ENCODE data around the gene PRR12.

DNA sequence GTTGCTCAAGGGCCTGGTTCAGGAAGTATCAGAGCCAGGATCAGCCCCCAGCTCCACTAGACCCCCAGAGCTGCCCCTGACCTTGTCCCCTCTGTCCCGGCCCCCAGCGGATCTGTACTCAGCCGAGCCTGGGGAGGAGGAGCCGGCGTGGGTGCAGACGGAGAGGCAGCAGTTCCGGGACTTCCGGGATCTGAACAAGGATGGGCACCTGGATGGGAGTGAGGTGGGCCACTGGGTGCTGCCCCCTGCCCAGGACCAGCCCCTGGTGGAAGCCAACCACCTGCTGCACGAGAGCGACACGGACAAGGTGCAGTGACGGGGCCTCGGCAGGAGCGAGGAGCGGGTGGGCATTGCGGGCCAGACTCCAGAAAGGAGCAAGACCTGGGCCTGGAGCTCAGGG lies 48.5 kb upstream of the PRR12 start:
- TF ChIP-seq, protein P1, sequence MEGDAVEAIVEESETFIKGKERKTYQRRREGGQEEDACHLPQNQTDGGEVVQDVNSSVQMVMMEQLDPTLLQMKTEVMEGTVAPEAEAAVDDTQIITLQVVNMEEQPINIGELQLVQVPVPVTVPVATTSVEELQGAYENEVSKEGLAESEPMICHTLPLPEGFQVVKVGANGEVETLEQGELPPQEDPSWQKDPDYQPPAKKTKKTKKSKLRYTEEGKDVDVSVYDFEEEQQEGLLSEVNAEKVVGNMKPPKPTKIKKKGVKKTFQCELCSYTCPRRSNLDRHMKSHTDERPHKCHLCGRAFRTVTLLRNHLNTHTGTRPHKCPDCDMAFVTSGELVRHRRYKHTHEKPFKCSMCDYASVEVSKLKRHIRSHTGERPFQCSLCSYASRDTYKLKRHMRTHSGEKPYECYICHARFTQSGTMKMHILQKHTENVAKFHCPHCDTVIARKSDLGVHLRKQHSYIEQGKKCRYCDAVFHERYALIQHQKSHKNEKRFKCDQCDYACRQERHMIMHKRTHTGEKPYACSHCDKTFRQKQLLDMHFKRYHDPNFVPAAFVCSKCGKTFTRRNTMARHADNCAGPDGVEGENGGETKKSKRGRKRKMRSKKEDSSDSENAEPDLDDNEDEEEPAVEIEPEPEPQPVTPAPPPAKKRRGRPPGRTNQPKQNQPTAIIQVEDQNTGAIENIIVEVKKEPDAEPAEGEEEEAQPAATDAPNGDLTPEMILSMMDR (IDR thresholded peaks at IDR 0.05; ENCODE audit: low read depth, low read length, missing input control) = no peak
- TF ChIP-seq, protein P2, sequence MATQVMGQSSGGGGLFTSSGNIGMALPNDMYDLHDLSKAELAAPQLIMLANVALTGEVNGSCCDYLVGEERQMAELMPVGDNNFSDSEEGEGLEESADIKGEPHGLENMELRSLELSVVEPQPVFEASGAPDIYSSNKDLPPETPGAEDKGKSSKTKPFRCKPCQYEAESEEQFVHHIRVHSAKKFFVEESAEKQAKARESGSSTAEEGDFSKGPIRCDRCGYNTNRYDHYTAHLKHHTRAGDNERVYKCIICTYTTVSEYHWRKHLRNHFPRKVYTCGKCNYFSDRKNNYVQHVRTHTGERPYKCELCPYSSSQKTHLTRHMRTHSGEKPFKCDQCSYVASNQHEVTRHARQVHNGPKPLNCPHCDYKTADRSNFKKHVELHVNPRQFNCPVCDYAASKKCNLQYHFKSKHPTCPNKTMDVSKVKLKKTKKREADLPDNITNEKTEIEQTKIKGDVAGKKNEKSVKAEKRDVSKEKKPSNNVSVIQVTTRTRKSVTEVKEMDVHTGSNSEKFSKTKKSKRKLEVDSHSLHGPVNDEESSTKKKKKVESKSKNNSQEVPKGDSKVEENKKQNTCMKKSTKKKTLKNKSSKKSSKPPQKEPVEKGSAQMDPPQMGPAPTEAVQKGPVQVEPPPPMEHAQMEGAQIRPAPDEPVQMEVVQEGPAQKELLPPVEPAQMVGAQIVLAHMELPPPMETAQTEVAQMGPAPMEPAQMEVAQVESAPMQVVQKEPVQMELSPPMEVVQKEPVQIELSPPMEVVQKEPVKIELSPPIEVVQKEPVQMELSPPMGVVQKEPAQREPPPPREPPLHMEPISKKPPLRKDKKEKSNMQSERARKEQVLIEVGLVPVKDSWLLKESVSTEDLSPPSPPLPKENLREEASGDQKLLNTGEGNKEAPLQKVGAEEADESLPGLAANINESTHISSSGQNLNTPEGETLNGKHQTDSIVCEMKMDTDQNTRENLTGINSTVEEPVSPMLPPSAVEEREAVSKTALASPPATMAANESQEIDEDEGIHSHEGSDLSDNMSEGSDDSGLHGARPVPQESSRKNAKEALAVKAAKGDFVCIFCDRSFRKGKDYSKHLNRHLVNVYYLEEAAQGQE (IDR thresholded peaks at IDR 0.05) = no peak
- TF ChIP-seq YY1 (IDR thresholded peaks at IDR 0.05) (no peak), TAF1 (conservative IDR thresholded peaks at IDR 0.05) (no peak)

Measured in liver (tissue), 3 donors.